GM12874 (cell line): ENCODE results near the gene XRN1.

Experiments used
- CTCF ChIP-seq: IDR thresholded peaks from 2 replicates; pipeline ENCODE4 v1.5.1; 2011; ENCODE audit warnings: low read depth, mild to moderate bottlenecking, control low read depth, low read length, moderate library complexity; ENCODE audit not compliant: insufficient read depth

The XRN1 gene

GRCh38 chr3:142468456-142468855 lies 20.6 kb upstream of the XRN1 start:
- TF ChIP-seq CTCF, result no peak

- TF ChIP-seq CTCF, result no peak
These were observed 19.9 kb upstream of the XRN1 start for GRCh38 chr3:142467768-142468167.

- TF ChIP-seq CTCF, result no peak
These were observed 12.9 kb upstream of the XRN1 start for GRCh38 chr3:142460689-142461088.

- TF ChIP-seq CTCF, result no peak
These were observed 12.1 kb upstream of the XRN1 start for GRCh38 chr3:142459929-142460328.

GRCh38 chr3:142459096-142459495 lies 11.3 kb upstream of the XRN1 start:
- no peak for TF ChIP-seq CTCF

- TF ChIP-seq CTCF, result no peak
These were observed 3.0 kb upstream of the XRN1 start for GRCh38 chr3:142450881-142451280.

GRCh38 chr3:142450189-142450588 lies 2.4 kb upstream of the XRN1 start:
- TF ChIP-seq CTCF, result no peak
